ENCODE data around the gene LRFN2.

LRFN2 gene

DNA sequence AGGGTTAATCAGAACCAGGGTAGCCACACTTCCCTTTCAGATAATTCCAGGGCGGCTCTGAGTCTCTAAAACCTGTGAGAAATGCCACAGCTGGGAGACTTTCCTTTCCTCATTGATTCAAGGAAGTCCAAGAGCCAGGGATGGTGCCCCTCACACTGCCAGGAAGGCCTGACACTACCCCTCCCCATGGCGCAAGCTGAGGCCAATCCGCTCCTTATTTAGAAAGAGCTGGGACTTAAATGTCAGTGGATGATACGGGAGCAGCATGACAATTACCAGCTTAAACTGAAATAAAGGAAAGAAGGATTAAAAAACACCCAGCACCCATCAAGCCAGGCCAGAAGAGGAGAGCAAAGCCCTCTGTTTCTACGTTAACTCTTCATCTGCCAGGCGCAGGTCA, 244.4 kb downstream of the LRFN2 start:
- in situ Hi-C loops (cut with MboI; ENCODE audit: low sequenced_read_pairs, unreplicated experiment): no loop called here
- no peak for DNase-seq (ENCODE audit: low spot score)
- TF ChIP-seq, protein P1, sequence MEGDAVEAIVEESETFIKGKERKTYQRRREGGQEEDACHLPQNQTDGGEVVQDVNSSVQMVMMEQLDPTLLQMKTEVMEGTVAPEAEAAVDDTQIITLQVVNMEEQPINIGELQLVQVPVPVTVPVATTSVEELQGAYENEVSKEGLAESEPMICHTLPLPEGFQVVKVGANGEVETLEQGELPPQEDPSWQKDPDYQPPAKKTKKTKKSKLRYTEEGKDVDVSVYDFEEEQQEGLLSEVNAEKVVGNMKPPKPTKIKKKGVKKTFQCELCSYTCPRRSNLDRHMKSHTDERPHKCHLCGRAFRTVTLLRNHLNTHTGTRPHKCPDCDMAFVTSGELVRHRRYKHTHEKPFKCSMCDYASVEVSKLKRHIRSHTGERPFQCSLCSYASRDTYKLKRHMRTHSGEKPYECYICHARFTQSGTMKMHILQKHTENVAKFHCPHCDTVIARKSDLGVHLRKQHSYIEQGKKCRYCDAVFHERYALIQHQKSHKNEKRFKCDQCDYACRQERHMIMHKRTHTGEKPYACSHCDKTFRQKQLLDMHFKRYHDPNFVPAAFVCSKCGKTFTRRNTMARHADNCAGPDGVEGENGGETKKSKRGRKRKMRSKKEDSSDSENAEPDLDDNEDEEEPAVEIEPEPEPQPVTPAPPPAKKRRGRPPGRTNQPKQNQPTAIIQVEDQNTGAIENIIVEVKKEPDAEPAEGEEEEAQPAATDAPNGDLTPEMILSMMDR (IDR thresholded peaks at IDR 0.05; ENCODE audit: borderline replicate concordance, control extremely low read depth, extremely low read depth, insufficient read depth, missing control alignments): no peak

DNA sequence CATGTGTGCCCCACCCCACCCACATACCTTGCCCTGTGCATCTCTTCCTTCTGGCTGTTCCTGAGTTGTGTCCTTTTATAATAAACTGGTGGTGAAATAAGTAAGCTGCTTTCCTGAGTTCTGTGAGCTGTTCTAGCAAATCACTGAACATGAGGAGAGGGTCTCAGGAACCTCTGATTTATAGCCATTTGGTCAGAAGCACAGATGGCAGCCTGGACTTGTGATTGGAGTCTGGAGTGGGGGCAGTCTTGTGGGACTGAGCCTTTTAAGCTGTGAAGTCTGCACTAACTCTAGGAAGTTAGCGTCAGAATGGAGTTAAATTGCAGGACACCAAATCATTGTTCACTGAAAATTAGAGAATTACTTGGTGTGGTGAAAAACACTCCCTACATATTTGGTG, 245.4 kb downstream of the LRFN2 start:
- in situ Hi-C loops (cut with MboI; ENCODE audit: low sequenced_read_pairs, unreplicated experiment): no loop called here
- TF ChIP-seq, protein P1 (IDR thresholded peaks at IDR 0.05; ENCODE audit: borderline replicate concordance, control extremely low read depth, extremely low read depth, insufficient read depth, missing control alignments): no peak
- no peak for DNase-seq (ENCODE audit: low spot score)
